Measurements from ENCODE around the gene TKT. TPM values are rescaled to one million over a fixed set of nuclear protein-coding genes. Genes with fewer than 3 reads are reported as not detected.
A peak's percentile ranks its signal among the peaks of the same experiment; 100 is the strongest.
"Not testable (repeated sequence)": the region's sequence is repeated elsewhere in the genome, so short reads cannot be mapped to it uniquely, and the experiment has no call there.

The TKT gene
- 48.1 TPM for total RNA-seq
- long read RNA-seq, transcript TKT-208 (14 exons, 3,010 nt) = major isoform, 26 of 42 reads
- long read RNA-seq, partial matches to known transcripts = 2 of 42 reads
- long read RNA-seq, other reads (novel, unspliced or antisense) = 13 of 42 reads

DNA sequence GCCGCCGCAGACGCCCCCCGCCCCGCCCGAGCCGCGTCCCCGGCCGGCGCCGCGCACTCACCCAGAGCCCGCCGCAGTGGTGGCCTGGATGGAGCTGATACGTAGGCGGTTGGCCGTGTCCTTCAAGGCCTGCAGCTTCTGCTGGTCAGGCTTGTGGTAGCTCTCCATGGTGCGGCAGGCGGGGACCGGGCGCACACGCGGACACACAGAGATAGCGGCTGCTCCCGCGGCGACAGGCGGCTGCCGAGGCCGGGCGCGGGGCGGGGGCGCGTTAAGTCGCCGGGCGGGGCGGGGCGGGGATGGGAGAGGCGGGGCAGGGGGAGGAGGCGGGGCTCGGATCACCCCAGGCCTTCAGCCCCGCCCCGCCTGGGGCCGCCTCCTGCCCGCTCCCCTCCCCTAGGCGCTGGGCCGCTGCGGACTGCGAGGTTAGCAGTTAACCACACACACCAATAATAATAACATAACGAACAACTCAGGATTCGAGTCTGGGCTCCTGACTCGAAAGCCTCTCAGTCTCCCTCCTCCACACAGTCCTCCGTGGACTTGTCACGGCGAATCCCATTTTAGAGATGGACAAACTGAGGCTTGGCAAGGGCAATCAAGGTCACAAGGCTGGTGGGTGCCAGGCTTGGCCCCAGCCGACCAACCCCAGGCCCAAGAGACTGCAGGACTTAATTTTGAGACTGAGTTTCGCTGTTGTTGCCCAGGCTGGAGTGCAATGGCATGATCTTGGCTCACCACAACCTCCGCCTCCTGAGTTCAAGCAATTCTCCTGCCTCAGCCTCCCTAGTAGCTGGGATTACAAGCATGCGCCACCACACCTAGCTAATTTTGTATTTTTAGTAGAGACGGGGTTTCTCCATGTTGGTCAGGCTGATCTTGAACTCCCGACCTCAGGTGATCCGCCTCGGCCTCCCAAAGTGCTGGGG lies at the start of gene TKT:
TSS of gene TKT (minus strand) at position 248 of the 929 bp plus-strand sequence. CDS start at position 168, 80 bp downstream.
- DNase-seq (ENCODE audit: missing footprints) (peak; percentile 97), ATAC-seq (peak; percentile 85)
- intact Hi-C loops (cut with DNase I) = no loop called here

DNA sequence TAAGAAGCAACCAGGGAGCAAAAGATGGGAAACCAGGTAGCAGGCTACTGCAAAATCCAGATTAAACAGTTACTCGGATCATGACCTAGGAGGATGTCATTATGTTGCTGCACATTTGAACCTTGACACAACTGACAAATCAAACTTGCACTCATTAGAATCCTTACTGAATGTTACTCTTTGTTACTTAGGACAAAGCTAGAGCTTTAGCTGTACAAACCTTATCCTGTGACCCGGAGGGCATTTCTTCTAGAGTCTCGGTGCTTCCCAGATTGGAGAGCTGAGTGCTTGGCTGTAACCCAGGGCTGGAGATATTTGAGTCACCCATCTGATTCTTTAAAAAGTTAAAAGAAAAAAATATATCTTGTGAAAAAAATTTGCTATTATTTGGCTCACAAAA lies 48.1 kb upstream of the TKT start:
- DNase-seq (ENCODE audit: missing footprints) (no peak), ATAC-seq (peak; percentile 17)
- intact Hi-C loops (cut with DNase I) = loop anchor here (5.0 kb wide), 1 partner anchor 43 kb away; the partner anchor contains the start of gene DCP1A

DNA sequence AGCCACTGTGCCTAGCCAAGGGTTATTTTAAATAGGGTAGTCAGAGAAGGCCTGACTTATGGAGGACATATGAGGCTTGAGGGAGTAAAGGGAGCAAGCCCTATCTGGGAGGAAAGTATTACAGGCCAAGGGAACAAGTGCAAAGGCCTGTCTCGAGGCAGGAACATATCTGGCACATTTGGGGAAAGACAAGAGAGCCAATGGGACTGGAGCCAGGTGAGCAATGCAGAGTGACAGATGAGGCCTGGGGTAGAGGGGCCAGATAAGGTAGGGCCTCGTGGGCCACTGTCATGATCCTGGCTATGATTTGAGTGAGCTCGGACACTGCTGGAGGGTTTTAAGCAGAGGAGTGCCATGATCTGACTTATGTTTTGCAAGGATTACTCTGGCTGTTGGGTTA lies 47.7 kb upstream of the TKT start:
- DNase-seq (ENCODE audit: missing footprints) (no peak), ATAC-seq (peak; percentile 81)
- intact Hi-C loops (cut with DNase I) = loop anchor here (5.0 kb wide), 1 partner anchor 44 kb away; the partner anchor contains the start of gene DCP1A

DNA sequence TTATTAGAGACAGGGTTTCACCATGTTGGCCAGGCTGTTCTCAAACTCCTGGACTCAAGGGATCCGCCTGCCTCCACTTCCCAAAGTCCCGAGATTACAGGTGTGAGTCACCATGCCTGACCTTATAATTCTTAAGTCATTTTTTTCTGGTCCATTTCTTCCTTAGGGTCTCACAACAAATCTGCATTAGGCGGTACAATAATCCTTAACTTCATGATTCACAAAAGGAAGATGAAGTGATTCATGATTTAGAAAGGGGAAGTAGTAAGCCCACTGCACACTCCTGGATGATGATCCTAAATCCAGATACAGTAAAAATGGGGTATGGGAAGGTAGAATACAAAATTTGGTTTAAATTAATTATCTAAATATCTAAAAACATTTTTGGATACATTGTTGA lies 45.0 kb upstream of the TKT start:
- no peak for DNase-seq (ENCODE audit: missing footprints)
- ATAC-seq = no peak
- intact Hi-C loops (cut with DNase I) = loop anchor here (5.0 kb wide), 1 partner anchor 46 kb away; the partner anchor contains the start of gene DCP1A

DNA sequence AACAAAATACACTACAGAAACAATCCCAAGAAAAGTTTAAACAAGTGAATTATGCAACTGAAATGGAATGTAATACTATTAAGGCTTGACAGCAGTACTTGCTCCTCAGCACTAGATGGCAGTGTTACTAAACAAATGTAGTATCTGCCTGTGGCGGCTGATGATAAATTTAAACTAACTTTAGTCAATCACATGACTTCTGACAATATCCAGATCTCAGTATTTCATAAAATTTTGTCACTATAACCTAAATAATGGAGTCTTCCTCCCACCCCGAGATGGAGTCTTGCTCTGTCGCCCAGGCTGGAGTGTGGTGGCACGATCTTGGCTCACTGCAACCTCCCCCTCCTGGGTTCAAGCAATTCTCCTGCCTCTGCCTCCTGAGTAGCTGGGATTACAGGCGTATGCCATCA lies 43.8 kb upstream of the TKT start:
- DNase-seq (ENCODE audit: missing footprints) = not testable (repeated sequence)
- intact Hi-C loops (cut with DNase I) = loop anchor here (1.0 to 10.0 kb wide), 3 partner anchors 48 to 408 kb away; partner anchors contain the start of genes CACNA1D and DCP1A
- ATAC-seq = peak; percentile 64

- DNase-seq (ENCODE audit: missing footprints) = no peak
- ATAC-seq = no peak
- intact Hi-C loops (cut with DNase I) = loop anchor here (10.0 kb wide), 1 partner anchor 199 kb away; the partner anchor contains the start of gene CACNA1D
These were observed 39.6 kb upstream of the TKT start for GRCh38 chr3:53295410-53295809.

GRCh38 chr3:53293867-53294266 lies 38.0 kb upstream of the TKT start:
- ATAC-seq (no peak), DNase-seq (ENCODE audit: missing footprints) (no peak)
- intact Hi-C loops (cut with DNase I) = loop anchor here (10.0 kb wide), 1 partner anchor 201 kb away; the partner anchor contains the start of gene CACNA1D

- DNase-seq (ENCODE audit: missing footprints) (no peak), ATAC-seq (no peak)
- intact Hi-C loops (cut with DNase I) = loop anchor here (5.0 kb wide), 1 partner anchor 66 kb away; no protein-coding TSS in a partner anchor
These were observed 32.4 kb upstream of the TKT start for GRCh38 chr3:53288214-53288613.

GRCh38 chr3:53287131-53287629 lies 31.4 kb upstream of the TKT start:
- intact Hi-C loops (cut with DNase I) = loop anchor here (5.0 kb wide), 1 partner anchor 65 kb away; no protein-coding TSS in a partner anchor
- DNase-seq (ENCODE audit: missing footprints) = no peak
- ATAC-seq = no peak

- ATAC-seq (no peak), DNase-seq (ENCODE audit: missing footprints) (no peak)
- intact Hi-C loops (cut with DNase I) = loop anchor here (5.0 kb wide), 1 partner anchor 64 kb away; no protein-coding TSS in a partner anchor
These were observed 30.9 kb upstream of the TKT start for GRCh38 chr3:53286727-53287126.

- ATAC-seq = no peak
- no peak for DNase-seq (ENCODE audit: missing footprints)
- intact Hi-C loops (cut with DNase I) = no loop called here
These were observed 26.8 kb upstream of the TKT start for GRCh38 chr3:53282581-53282980.

DNA sequence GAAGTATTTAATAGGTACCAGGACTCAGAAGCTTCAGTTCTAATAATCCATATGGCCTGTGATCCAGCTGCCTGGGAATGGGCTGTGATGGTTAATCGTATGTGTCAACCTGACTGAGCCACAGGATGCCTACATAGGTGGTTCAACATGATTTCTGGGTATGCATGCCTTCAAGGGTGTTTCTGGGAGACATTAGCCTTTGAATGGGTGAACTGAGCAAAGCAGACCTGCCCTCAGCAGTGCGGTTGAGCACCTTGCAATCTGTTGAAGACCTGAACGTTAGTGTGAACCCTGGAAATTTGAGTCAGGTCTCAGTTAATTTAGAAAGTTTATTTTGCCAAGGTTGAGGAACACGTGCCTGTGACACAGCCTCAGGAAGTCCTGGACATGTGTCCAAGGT lies 22.8 kb upstream of the TKT start:
- intact Hi-C loops (cut with DNase I) = no loop called here
- DNase-seq (ENCODE audit: missing footprints) = no peak
- no peak for ATAC-seq

GRCh38 chr3:53274938-53275605 lies 19.2 kb upstream of the TKT start:
- ATAC-seq (no peak), DNase-seq (ENCODE audit: missing footprints) (no peak)
- intact Hi-C loops (cut with DNase I) = loop anchor here (5.0 kb wide), 1 partner anchor 38 kb away; no protein-coding TSS in a partner anchor

- DNase-seq (ENCODE audit: missing footprints) = no peak
- intact Hi-C loops (cut with DNase I) = loop anchor here (5.0 kb wide), 1 partner anchor 36 kb away; no protein-coding TSS in a partner anchor
These were observed 17.4 kb upstream of the TKT start for GRCh38 chr3:53273146-53273670.

GRCh38 chr3:53269888-53270880 lies 14.4 kb upstream of the TKT start:
- intact Hi-C loops (cut with DNase I) = loop anchor here (5.0 kb wide), 1 partner anchor 33 kb away; no protein-coding TSS in a partner anchor
- DNase-seq (ENCODE audit: missing footprints) (peak; percentile 93), ATAC-seq (peak; percentile 95)

More at GRCh38 chr3:53273146-53273670, 17.4 kb upstream of the TKT start:
- ATAC-seq = no peak

DNA sequence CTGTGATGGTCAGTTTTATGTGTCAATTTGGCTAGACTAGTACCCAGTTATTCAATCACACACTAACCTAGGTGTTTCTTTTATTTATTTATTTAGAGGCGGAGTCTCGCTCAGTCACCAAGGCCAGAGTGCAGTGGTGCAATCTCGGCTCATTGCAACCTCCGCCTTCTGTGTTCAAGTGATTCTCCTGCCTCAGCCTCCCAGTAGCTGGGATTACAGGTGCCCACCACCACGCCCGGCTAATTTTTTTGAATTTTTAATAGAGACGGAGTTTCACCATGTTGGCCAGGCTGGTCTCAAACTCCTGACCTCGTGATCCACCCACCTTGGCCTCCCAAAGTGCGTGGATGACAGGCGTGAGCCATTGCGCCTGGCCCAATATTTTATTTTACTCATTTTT lies 13.4 kb upstream of the TKT start:
- ATAC-seq; intact Hi-C loops (cut with DNase I): not testable (repeated sequence)

DNA sequence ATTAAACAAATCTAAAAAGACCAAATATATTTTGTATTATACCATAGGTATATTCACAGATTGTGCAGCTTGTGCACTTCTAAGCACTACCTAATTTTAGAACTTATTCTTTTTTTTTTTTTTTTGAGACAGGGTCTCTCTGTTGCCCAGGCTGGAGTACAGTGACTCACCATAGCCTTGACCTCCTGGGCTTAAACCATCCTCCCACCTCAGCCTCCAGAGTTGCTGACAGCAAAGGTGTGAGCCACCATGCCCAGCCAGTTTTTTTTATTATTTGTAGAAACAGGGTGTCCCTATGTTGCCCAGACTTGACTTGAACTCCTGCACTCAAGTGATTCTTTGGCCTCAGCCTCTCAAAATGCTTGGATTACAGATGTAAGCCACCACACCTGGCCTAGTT lies 11.9 kb upstream of the TKT start:
- ATAC-seq = no peak
- DNase-seq (ENCODE audit: missing footprints) = no peak
- intact Hi-C loops (cut with DNase I) = no loop called here

More for the DNA sequence above, 13.4 kb upstream of the TKT start:
- not testable (repeated sequence) for DNase-seq (ENCODE audit: missing footprints)

Data from Right ventricle myocardium inferior (tissue), 1 donor.